Neutrophil (primary cell): ENCODE data around the gene CCNYL1.
"Not testable (repeated sequence)": the region's sequence is repeated elsewhere in the genome, so short reads cannot be mapped to it uniquely, and the experiment has no call there.

Source experiments
- H3K27ac ChIP-seq: fragments of 200-600 bp; sonication (generic); 2 replicates; pipeline ENCODE4 v1.5.1; 2016; ENCODE audit warnings: mild to moderate bottlenecking, moderate library complexity
- H3K27me3 ChIP-seq: fragments of 200-600 bp; sonication (generic); 2 replicates; pipeline ENCODE4 v1.6.0; 2016; ENCODE audit warnings: mild to moderate bottlenecking
- H3K36me3 ChIP-seq: fragments of 200-600 bp; sonication (generic); 2 replicates; pipeline ENCODE4 v1.5.1; 2017
- H3K4me1 ChIP-seq, 2 experiments: fragments of 200-600 bp in 1 of 2; sonication (generic) in 1 of 2; 1 replicate in 1 of 2; 2 replicates in 1 of 2; pipeline versions ENCODE4 v1.5.1 to v1.6.1; 2013 to 2016; ENCODE audit warnings: low read depth in 1 of 2, low read length in 1 of 2, mild to moderate bottlenecking in 1 of 2, moderate library complexity in 1 of 2; ENCODE audit not compliant: control insufficient read depth in 1 of 2, insufficient read depth in 1 of 2
- H3K4me3 ChIP-seq, 2 experiments: fragments of 200-600 bp in 1 of 2; sonication (generic) in 1 of 2; 1 replicate in 1 of 2; 2 replicates in 1 of 2; pipeline ENCODE4 v1.5.1; 2013 to 2016; ENCODE audit warnings: low read depth in 1 of 2, low read length in 1 of 2, mild to moderate bottlenecking in 1 of 2, moderate library complexity in 1 of 2
- H3K9me3 ChIP-seq: fragments of 200-600 bp; sonication (generic); 2 replicates; pipeline ENCODE4 v1.5.1; 2016
- CTCF ChIP-seq: fragments of 200-600 bp; sonication (generic); IDR thresholded peaks from 2 replicates; pipeline ENCODE4 v1.5.1; 2016; ENCODE audit warnings: antibody characterized with exemption

The CCNYL1 gene

GRCh38 chr2:207750345-207750744 lies 38.9 kb downstream of the CCNYL1 start:
- Histone ChIP-seq H3K27me3 (no peaks in the 10 kb centered on the region), H3K36me3 (peaks cover 71% of the 10 kb centered on the region), H3K4me1 (no peaks in the 10 kb centered on the region), H3K9me3 (no peaks in the 10 kb centered on the region), H3K27ac (no peak overlapping the region), H3K4me3 (no peak overlapping the region)
- TF ChIP-seq CTCF, result no peak

- Histone ChIP-seq H3K4me1 (no peaks in the 10 kb centered on the region), H3K27ac (no peak overlapping the region), H3K27me3 (no peaks in the 10 kb centered on the region), H3K9me3 (no peaks in the 10 kb centered on the region), H3K4me3 (no peak overlapping the region), H3K36me3 (peaks cover 70% of the 10 kb centered on the region)
- TF ChIP-seq CTCF, result no peak
Measured at GRCh38 chr2:207750876-207751275, 39.4 kb downstream of the CCNYL1 start.

- H3K4me3 ChIP-seq, H3K27ac ChIP-seq, H3K4me1 ChIP-seq, H3K9me3 ChIP-seq, H3K27me3 ChIP-seq: not testable (repeated sequence)
- H3K36me3 ChIP-seq, result peaks cover 52% of the 10 kb centered on the region
Measured at GRCh38 chr2:207753688-207754087, 42.2 kb downstream of the CCNYL1 start.

GRCh38 chr2:207754498-207755383 lies 43.3 kb downstream of the CCNYL1 start:
- no peak overlapping the region for H3K27ac ChIP-seq
- peaks cover 44% of the 10 kb centered on the region for H3K36me3 ChIP-seq
- no peaks in the 10 kb centered on the region for H3K27me3 ChIP-seq
- TF ChIP-seq CTCF, result no peak
- H3K4me1 ChIP-seq, result no peaks in the 10 kb centered on the region
- H3K4me3 ChIP-seq, result no peak overlapping the region
- H3K9me3 ChIP-seq, result no peaks in the 10 kb centered on the region

GRCh38 chr2:207758025-207758424 lies 46.6 kb downstream of the CCNYL1 start:
- H3K27ac ChIP-seq, result no peak overlapping the region
- H3K36me3 ChIP-seq, result peaks cover 14% of the 10 kb centered on the region
- H3K4me1 ChIP-seq, result no peaks in the 10 kb centered on the region
- H3K9me3 ChIP-seq, result no peaks in the 10 kb centered on the region
- H3K27me3 ChIP-seq, result no peaks in the 10 kb centered on the region
- H3K4me3 ChIP-seq, result no peak overlapping the region
- no peak for TF ChIP-seq CTCF

- Histone ChIP-seq H3K4me1 (no peaks in the 10 kb centered on the region), H3K27ac (no peak overlapping the region), H3K27me3 (no peaks in the 10 kb centered on the region), H3K9me3 (no peaks in the 10 kb centered on the region), H3K36me3 (no peaks in the 10 kb centered on the region), H3K4me3 (no peak overlapping the region)
- TF ChIP-seq CTCF, result no peak
Measured at GRCh38 chr2:207759890-207760289, 48.5 kb downstream of the CCNYL1 start.
